Transverse colon (tissue), 4 donors: ENCODE data around the gene GLYATL1B. TPM values are rescaled to one million over a fixed set of nuclear protein-coding genes. Genes with fewer than 3 reads are reported as not detected.

ENCODE experiments used
- DNase-seq: peaks from one replicate; pipeline ENCODE4 v3.0.0-alpha.2; 2019
- H3K27ac ChIP-seq, 4 donors: fragments of 200-600 bp; sonication (generic); 2 replicates each; pipeline ENCODE4 v1.5.1; 2016 to 2018; ENCODE audit warnings: inconsistent platforms in 4 of 4
- H3K27me3 ChIP-seq: fragments of 200-600 bp; sonication (generic); 2 replicates; pipeline ENCODE4 v1.5.1; 2017; ENCODE audit warnings: inconsistent platforms
- H3K36me3 ChIP-seq, 4 donors: fragments of 200-600 bp; sonication (generic); 2 replicates each; pipeline ENCODE4 v1.5.1; 2017 to 2019; ENCODE audit warnings: inconsistent platforms in 4 of 4
- H3K4me1 ChIP-seq, 4 donors: fragments of 200-600 bp; sonication (generic); 2 replicates each; pipeline ENCODE4 v1.5.1; 2017 to 2020; ENCODE audit warnings: inconsistent platforms in 4 of 4
- H3K4me3 ChIP-seq, 4 donors: fragments of 200-600 bp; sonication (generic); 1 replicate in 1 of 4; 2 replicates in 3 of 4; pipeline versions ENCODE4 v1.5.1 to v1.6.1; 2017 to 2019; ENCODE audit warnings: inconsistent platforms in 4 of 4
- H3K9me3 ChIP-seq, 2 donors: fragments of 200-600 bp; sonication (generic); 2 replicates each; pipeline ENCODE4 v1.5.1; 2017 to 2019; ENCODE audit warnings: inconsistent platforms in 2 of 2
- CTCF ChIP-seq, 5 experiments: fragments of 200-600 bp in 3 of 5; fragments of 450-650 bp in 2 of 5; sonication (generic) in 3 of 5; IDR thresholded peaks; 1 replicate in 2 of 5; 2 replicates in 3 of 5; pipeline ENCODE4 v1.5.1; 2016 to 2017; ENCODE audit warnings: antibody characterized with exemption in 5 of 5, inconsistent platforms in 3 of 5, mild to moderate bottlenecking in 2 of 5, moderate library complexity in 1 of 5
- EP300 ChIP-seq: sonication (generic); formaldehyde crosslinking; IDR thresholded peaks from one replicate; pipeline ENCODE4 v1.6.1; 2017; ENCODE audit warnings: antibody characterized with exemption, low read depth
- POLR2A ChIP-seq: fragments of 450-650 bp; IDR thresholded peaks from one replicate; pipeline ENCODE4 v1.6.1; 2016; ENCODE audit warnings: antibody characterized with exemption, mild to moderate bottlenecking, moderate library complexity
- POLR2AphosphoS5 ChIP-seq, 3 donors: sonication (generic); formaldehyde crosslinking; IDR thresholded peaks; one replicate each; pipeline ENCODE4 v1.6.1; 2016; ENCODE audit warnings: antibody characterized with exemption in 3 of 3
- WGBS, 2 donors: methylation state at CpG; one replicate each; pipeline ENCODE4 v1.1.5; 2018; ENCODE audit warnings: low coverage in 1 of 2; 5-methylcytosine and 5-hydroxymethylcytosine counted together
- in situ Hi-C, 4 donors: fragments of 200-750 bp; cut with MboI; loops; one replicate each; pipeline versions ENCODE4 v1.15.0 to v1.15.1; 2017; ENCODE audit warnings: low sequenced_read_pairs in 3 of 4, low pct_ligation_motif_present in 1 of 4, low pct_unique_long_range_greater_than_20kb in 1 of 4
- intact Hi-C: fragments of 100-400 bp; cut with DNase I; formaldehyde crosslinking; loops from one replicate; pipeline ENCODE4 v1.15.1; 2023; ENCODE audit warnings: low total_unique reads
- total RNA-seq, 4 donors: library from RNA; depleted of rRNA; stranded (reverse); fragments of >200 nt; gene quantifications; one replicate each; pipeline ENCODE4 v1.1.0, GENCODE V29; 2016

Gene GLYATL1B
- total RNA-seq, 4 donors from 2014 or later: not detected

GRCh38 chr11:59141191-59141590, 55.1 kb downstream of the GLYATL1B start:
- no peak for DNase-seq
- peaks cover 0 to 36% (median 22%) of the 10 kb centered on the region in 4 donors for H3K4me1 ChIP-seq
- no peaks in the 10 kb centered on the region for H3K27me3 ChIP-seq
- no peak for TF ChIP-seq EP300
- no peak for TF ChIP-seq POLR2A
- no peaks in the 10 kb centered on the region for H3K36me3 ChIP-seq
- no peaks in the 10 kb centered on the region for H3K9me3 ChIP-seq
- intact Hi-C loops (no loop called here), in situ Hi-C loops (loop anchor here in 1 of 4 donors (10.0 kb wide), 1 partner anchor 566 kb away; the partner anchor contains the start of genes LPXN and ZFP91)
- H3K4me3 ChIP-seq: no peak overlapping the region
- 91 to 94% methylated on average over 4 of the region's 4 CpGs for WGBS, 2 donors
- no peak overlapping the region for H3K27ac ChIP-seq

- peak overlapping the region; percentile 42 to 77 (median 64) for H3K4me3 ChIP-seq
- no peaks in the 10 kb centered on the region for H3K36me3 ChIP-seq
- DNase-seq: no peak
- no peaks in the 10 kb centered on the region for H3K27me3 ChIP-seq
- no peaks in the 10 kb centered on the region for H3K9me3 ChIP-seq
- TF ChIP-seq POLR2AphosphoS5 (IDR thresholded peaks at IDR 0.05): no peak
- TF ChIP-seq EP300: no peak
- no peak for TF ChIP-seq CTCF (IDR thresholded peaks at IDR 0.05)
- no peak for TF ChIP-seq POLR2A
- 0 to 11% methylated on average over 2 to 3 of the region's 3 CpGs for WGBS, 2 donors
- intact Hi-C loops (no loop called here), in situ Hi-C loops (loop anchor here in 1 of 4 donors (10.0 kb wide), 1 partner anchor 567 kb away; the partner anchor contains the start of genes LPXN and ZFP91)
- peaks cover 0 to 39% (median 22%) of the 10 kb centered on the region in 4 donors for H3K4me1 ChIP-seq
- peak overlapping the region; percentile 91 to 95 (median 94) for H3K27ac ChIP-seq
These were observed 55.8 kb downstream of the GLYATL1B start for GRCh38 chr11:59141673-59142460.

GRCh38 chr11:59142530-59143507, 56.7 kb downstream of the GLYATL1B start, which contains the start of gene FAM111A:
FAM111A (plus strand) TSS chr11:59142856; CDS start chr11:59148873, 6,017 bp downstream.
- no peaks in the 10 kb centered on the region for H3K9me3 ChIP-seq
- H3K27ac ChIP-seq: peak within 1 kb of the TSS; percentile 91 to 95 (median 94)
- TF ChIP-seq EP300 (no peak), CTCF (IDR thresholded peaks at IDR 0.05) (peak in 1 of 5 experiments; percentile 35), POLR2AphosphoS5 (IDR thresholded peaks at IDR 0.05) (peak; percentile 49 to 79 (median 71)), POLR2A (peak; percentile 66)
- H3K4me3 ChIP-seq: peak within 1 kb of the TSS; percentile 42 to 77 (median 64)
- no peaks in the 10 kb centered on the region for H3K36me3 ChIP-seq
- H3K27me3 ChIP-seq: no peaks in the 10 kb centered on the region
- intact Hi-C loops: no loop called here
- DNase-seq: peak; percentile 93
- peaks cover 0 to 44% (median 22%) of the 10 kb centered on the region in 4 donors for H3K4me1 ChIP-seq
- in situ Hi-C loops: loop anchor here in 1 of 4 donors (10.0 kb wide), 1 partner anchor 568 kb away; the partner anchor contains the start of genes LPXN and ZFP91
- WGBS, 2 donors: 0% methylated on average over 5 to 50 of the region's 50 CpGs

- H3K36me3 ChIP-seq: no peaks in the 10 kb centered on the region
- no peaks in the 10 kb centered on the region for H3K9me3 ChIP-seq
- no peak for DNase-seq
- 71 to 100% methylated on average over 1 of the region's 1 CpG for WGBS, 2 donors
- H3K27me3 ChIP-seq: no peaks in the 10 kb centered on the region
- TF ChIP-seq CTCF (IDR thresholded peaks at IDR 0.05): no peak
- TF ChIP-seq POLR2A: no peak
- no peak for TF ChIP-seq POLR2AphosphoS5 (IDR thresholded peaks at IDR 0.05)
- TF ChIP-seq EP300: no peak
- peak overlapping the region; percentile 91 to 95 (median 94) for H3K27ac ChIP-seq
- intact Hi-C loops: no loop called here
- peak overlapping the region in 3 of 4 donors; percentile 38 to 77 (median 41) for H3K4me3 ChIP-seq
- in situ Hi-C loops: loop anchor here in 1 of 4 donors (10.0 kb wide), 1 partner anchor 569 kb away; the partner anchor contains the start of genes LPXN and ZFP91
- peaks cover 0 to 44% (median 22%) of the 10 kb centered on the region in 4 donors for H3K4me1 ChIP-seq
These were observed 58.0 kb downstream of the GLYATL1B start for GRCh38 chr11:59144096-59144495.

Other genes starting within 250 kb of the GLYATL1B start
- gene GLYATL2, start 241.6 kb upstream of the GLYATL1B start, total RNA-seq: not detected
- gene GLYATL1, start 146.8 kb upstream of the GLYATL1B start, total RNA-seq: 1 to 10 TPM in 1 of 4 donors, not detected in 3; 2.0 TPM
- 1 to 10 TPM in 1 of 4 donors, under 1 TPM in 3; 0.37 to 1.7 (median 0.40) TPM for gene FAM111B, start 20.9 kb downstream of the GLYATL1B start, total RNA-seq
- 10 to 100 TPM; 17.6 to 62.1 (median 26.2) TPM for gene FAM111A, start 56.5 kb downstream of the GLYATL1B start, total RNA-seq
- gene DTX4, start 85.8 kb downstream of the GLYATL1B start, total RNA-seq: 10 to 100 TPM; 61.3 to 95.3 (median 77.6) TPM
- 10 to 100 TPM in 1 of 4 donors, 1 to 10 TPM in 3; 4.6 to 16.5 (median 7.5) TPM for gene MPEG1, start 126.6 kb downstream of the GLYATL1B start, total RNA-seq